Measurements from ENCODE around the gene MEIS1. TPM values are rescaled to one million over a fixed set of nuclear protein-coding genes. Genes with fewer than 3 reads are reported as not detected.

Gene MEIS1
- total and polyA plus RNA-seq, 2 donors (not counting 3 experiments of a cell fraction or from before 2014, with no cell fraction given) = 10.0 to 26.5 TPM

DNA sequence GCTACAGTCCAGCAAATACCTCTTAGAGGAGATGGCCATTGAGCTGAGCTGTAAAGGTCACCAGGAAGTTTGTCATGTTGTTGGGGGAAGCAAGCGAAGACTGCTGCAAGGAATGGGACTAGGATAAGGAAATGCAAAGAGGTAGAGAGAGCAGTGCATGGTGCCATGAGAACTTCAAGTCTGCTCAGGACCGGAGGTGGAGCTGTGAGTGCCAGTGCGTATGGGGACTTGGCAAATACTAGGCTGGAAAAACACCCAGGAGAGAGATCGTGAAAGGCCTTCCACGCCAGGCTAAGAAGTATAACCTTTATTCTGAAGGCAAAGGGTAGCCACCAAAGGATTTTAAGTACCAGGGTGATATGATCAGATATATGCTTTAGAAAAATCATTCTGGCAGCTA, 71.3 kb downstream of the MEIS1 start:
- DNase-seq (ENCODE audit: low read depth, low spot score) = no peak
- Histone ChIP-seq H3K9me1 (replicated peaks; ENCODE audit: control insufficient read depth, extremely low read depth, insufficient read depth, low read length) (no peaks in the 10 kb centered on the region), H3K4me2 (ENCODE audit: insufficient read depth, low read length) (no peak overlapping the region), H4K20me1 (replicated peaks; ENCODE audit: control insufficient read depth, extremely low read depth, insufficient read depth, low read length) (no peaks in the 10 kb centered on the region), H3K27me3 (ENCODE audit: control insufficient read depth in 2 of 2, insufficient read depth in 2 of 2, low read length in 2 of 2) (no peaks in the 10 kb centered on the region), H3K9ac (replicated peaks; ENCODE audit: extremely low read depth, insufficient read depth, low read length) (no peak overlapping the region), H3K4me3 (replicated peaks in 1 of 3; ENCODE audit: insufficient read depth in 1 of 3, low read depth in 1 of 3, low read length in 3 of 3) (no peak overlapping the region), H3K4me1 (ENCODE audit: control insufficient read depth, extremely low read depth, insufficient read depth, low read length) (peaks cover 32% of the 10 kb centered on the region), H3K9me3 (replicated peaks; ENCODE audit: control insufficient read depth, insufficient read depth, low read length) (no peaks in the 10 kb centered on the region), H3K36me3 (ENCODE audit: control insufficient read depth in 2 of 2, extremely low read depth in 1 of 2, insufficient read depth in 2 of 2, low read length in 2 of 2) (no peaks in the 10 kb centered on the region), H2AFZ (ENCODE audit: low read depth, low read length) (no peak overlapping the region), H3K79me2 (ENCODE audit: control insufficient read depth, insufficient read depth, low read length) (no peaks in the 10 kb centered on the region), H3K27ac (ENCODE audit: insufficient read depth, low read depth, low read length) (no peak overlapping the region)
- no TSS peak for BruUV-seq (replicated peaks)
- dilution Hi-C loops (cut with MboI; ENCODE audit: extremely low pct_ligation_motif_present, low sequenced_read_pairs) (no loop called here), intact Hi-C loops (cut with micrococcal nuclease) (loop anchor here (5.0 kb wide), 1 partner anchor 56 kb away; no protein-coding TSS in a partner anchor)
- ChIA-PET POLR2A (no interaction called here), CTCF (no interaction called here)
- no peak for FAIRE-seq
- TF ChIP-seq EZH2 (IDR thresholded peaks at IDR 0.05; ENCODE audit: borderline replicate concordance, low read depth, low read length, severe bottlenecking) = no peak
- TF ChIP-seq POLR2A (IDR thresholded peaks at IDR 0.05; ENCODE audit: low read depth, low read length) = no peak
- no peak for TF ChIP-seq MYC (IDR thresholded peaks at IDR 0.05; ENCODE audit: low read depth, low read length)
- TF ChIP-seq JUN (IDR thresholded peaks at IDR 0.05; ENCODE audit: borderline replicate concordance, insufficient read depth, insufficient read length, low read depth) = no peak
- no peak for TF ChIP-seq POLR2AphosphoS5 (IDR thresholded peaks at IDR 0.05; ENCODE audit: insufficient read depth, low read depth, low read length)
- TF ChIP-seq, protein P1, sequence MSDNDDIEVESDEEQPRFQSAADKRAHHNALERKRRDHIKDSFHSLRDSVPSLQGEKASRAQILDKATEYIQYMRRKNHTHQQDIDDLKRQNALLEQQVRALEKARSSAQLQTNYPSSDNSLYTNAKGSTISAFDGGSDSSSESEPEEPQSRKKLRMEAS (IDR thresholded peaks at IDR 0.05; ENCODE audit: insufficient read depth, insufficient read length) = no peak
- no peak for TF ChIP-seq FOS (IDR thresholded peaks at IDR 0.05; ENCODE audit: borderline replicate concordance, insufficient read depth, low read length)
- TF ChIP-seq, protein P2, sequence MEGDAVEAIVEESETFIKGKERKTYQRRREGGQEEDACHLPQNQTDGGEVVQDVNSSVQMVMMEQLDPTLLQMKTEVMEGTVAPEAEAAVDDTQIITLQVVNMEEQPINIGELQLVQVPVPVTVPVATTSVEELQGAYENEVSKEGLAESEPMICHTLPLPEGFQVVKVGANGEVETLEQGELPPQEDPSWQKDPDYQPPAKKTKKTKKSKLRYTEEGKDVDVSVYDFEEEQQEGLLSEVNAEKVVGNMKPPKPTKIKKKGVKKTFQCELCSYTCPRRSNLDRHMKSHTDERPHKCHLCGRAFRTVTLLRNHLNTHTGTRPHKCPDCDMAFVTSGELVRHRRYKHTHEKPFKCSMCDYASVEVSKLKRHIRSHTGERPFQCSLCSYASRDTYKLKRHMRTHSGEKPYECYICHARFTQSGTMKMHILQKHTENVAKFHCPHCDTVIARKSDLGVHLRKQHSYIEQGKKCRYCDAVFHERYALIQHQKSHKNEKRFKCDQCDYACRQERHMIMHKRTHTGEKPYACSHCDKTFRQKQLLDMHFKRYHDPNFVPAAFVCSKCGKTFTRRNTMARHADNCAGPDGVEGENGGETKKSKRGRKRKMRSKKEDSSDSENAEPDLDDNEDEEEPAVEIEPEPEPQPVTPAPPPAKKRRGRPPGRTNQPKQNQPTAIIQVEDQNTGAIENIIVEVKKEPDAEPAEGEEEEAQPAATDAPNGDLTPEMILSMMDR (IDR thresholded peaks at IDR 0.05; ENCODE audit: extremely low read depth in 1 of 2, insufficient read depth in 1 of 2, low read depth in 1 of 2, low read length in 2 of 2) = no peak
- no peak for TF ChIP-seq GATA2 (IDR thresholded peaks at IDR 0.05; ENCODE audit: insufficient read depth, insufficient read length, low read depth, low read length)

Measured in endothelial cell of umbilical vein (primary cell).